GM23338 (cell line): ENCODE data around the gene BCAS1. TPM values are rescaled to one million over a fixed set of nuclear protein-coding genes. Genes with fewer than 3 reads are reported as not detected.

Source experiments
- ATAC-seq: fragments of 200-7000 bp; cut with Tn5 transposase; 3 replicates; pipeline ENCODE4 v1.9.1; 2020
- DNase-seq: peaks from one replicate; pipeline ENCODE4 v3.0.0-alpha.2; 2015; ENCODE audit warnings: low spot score
- H2AFZ ChIP-seq: fragments of 200-600 bp; sonication (generic); 2 replicates; pipeline ENCODE4 v1.8.0; 2016; ENCODE audit warnings: antibody characterized with exemption, mild to moderate bottlenecking, moderate library complexity
- H3F3A ChIP-seq: fragments of 200-600 bp; sonication (generic); replicated peaks from 2 replicates; pipeline ENCODE4 v1.8.0; 2017; ENCODE audit warnings: antibody characterized with exemption, mixed run types, low read depth
- H3K27ac ChIP-seq: fragments of 200-600 bp; sonication (generic); 2 replicates; pipeline ENCODE4 v1.6.1; 2016; ENCODE audit warnings: low read depth
- H3K27me3 ChIP-seq: fragments of 200-600 bp; sonication (generic); 2 replicates; pipeline ENCODE4 v1.8.0; 2016; ENCODE audit warnings: mild to moderate bottlenecking, mixed run types, moderate library complexity; ENCODE audit not compliant: insufficient read depth
- H3K36me3 ChIP-seq: fragments of 200-600 bp; sonication (generic); 2 replicates; pipeline ENCODE4 v1.8.0; 2016; ENCODE audit warnings: mild to moderate bottlenecking; ENCODE audit not compliant: insufficient read depth
- H3K4me1 ChIP-seq: fragments of 200-600 bp; sonication (generic); 2 replicates; pipeline ENCODE4 v1.8.0; 2016; ENCODE audit warnings: mild to moderate bottlenecking, moderate library complexity; ENCODE audit not compliant: insufficient read depth
- H3K4me2 ChIP-seq: fragments of 200-600 bp; sonication (generic); 2 replicates; pipeline ENCODE4 v1.7.1; 2017; ENCODE audit warnings: mixed run types
- H3K4me3 ChIP-seq: fragments of 200-600 bp; sonication (generic); 2 replicates; pipeline ENCODE4 v1.6.1; 2016; ENCODE audit warnings: mixed run types
- H3K79me2 ChIP-seq: fragments of 200-600 bp; sonication (generic); replicated peaks from 2 replicates; pipeline ENCODE4 v1.8.0; 2017; ENCODE audit warnings: mild to moderate bottlenecking; ENCODE audit not compliant: insufficient read depth
- H3K9me2 ChIP-seq: fragments of 200-600 bp; sonication (generic); 2 replicates; pipeline ENCODE4 v1.8.0; 2017; ENCODE audit not compliant: insufficient read depth
- H4K20me1 ChIP-seq: fragments of 200-600 bp; sonication (generic); replicated peaks from 2 replicates; pipeline ENCODE4 v1.8.0; 2017; ENCODE audit warnings: mild to moderate bottlenecking; ENCODE audit not compliant: insufficient read depth
- H3K27ac Mint-ChIP-seq: 2 replicates; pipeline ENCODE4 v1.8.0; 2020; ENCODE audit warnings: inconsistent platforms, mild to moderate bottlenecking, moderate library complexity, mixed read lengths
- H3K27me3 Mint-ChIP-seq: 3 replicates; pipeline ENCODE4 v1.8.0; 2022; ENCODE audit warnings: low read depth, mild to moderate bottlenecking, moderate library complexity, mixed read lengths, inconsistent platforms; ENCODE audit not compliant: insufficient read depth, poor library complexity
- H3K36me3 Mint-ChIP-seq: 3 replicates; pipeline ENCODE4 v1.8.0; 2021; ENCODE audit warnings: low read depth, mild to moderate bottlenecking, inconsistent platforms, moderate library complexity, mixed read lengths
- H3K4me1 Mint-ChIP-seq: 3 replicates; pipeline ENCODE4 v1.8.0; 2020; ENCODE audit warnings: mild to moderate bottlenecking, inconsistent platforms, mixed read lengths
- H3K4me3 Mint-ChIP-seq: 3 replicates; pipeline ENCODE4 v1.8.0; 2021; ENCODE audit warnings: moderate library complexity, mild to moderate bottlenecking, inconsistent platforms, mixed read lengths
- H3K9me3 Mint-ChIP-seq: 3 replicates; pipeline ENCODE4 v1.8.0; 2020; ENCODE audit warnings: moderate library complexity, mild to moderate bottlenecking, inconsistent platforms, mixed read lengths
- POLR2AphosphoS5 ChIP-seq: IDR thresholded peaks from 2 replicates; pipeline ENCODE4 v1.6.1; 2016; ENCODE audit warnings: antibody characterized with exemption, low read depth
- ZNF114 ChIP-seq: fragments of 250-450 bp; sonication (Bioruptor Pico); IDR thresholded peaks from 2 replicates; pipeline ENCODE4 v1.5.0; 2020; ENCODE audit warnings: mild to moderate bottlenecking, moderate library complexity
- polyA plus RNA-seq: library from polyadenylated mRNA; unstranded; fragments of >200 nt; fragmentation: Nextera tagmentation; extraction: Ambion mirVana; gene quantifications from 2 replicates; pipeline ENCODE4 v1.2.1, GENCODE V29; 2016
- total RNA-seq: library from RNA; depleted of rRNA; stranded (reverse); fragments of >200 nt; shearing (Covaris generic); gene quantifications from 2 replicates; pipeline ENCODE4 v1.2.3, GENCODE V29; 2014
- TF ChIP-seq, protein P1 (sequence below): fragments of 250-450 bp; sonication (Bioruptor Pico); IDR thresholded peaks from 2 replicates; pipeline ENCODE4 v1.5.0; 2020; ENCODE audit warnings: mild to moderate bottlenecking, moderate library complexity

BCAS1 gene
- total and polyA plus RNA-seq, 2 experiments from 2014 or later = 0.17 to 0.19 TPM

DNA sequence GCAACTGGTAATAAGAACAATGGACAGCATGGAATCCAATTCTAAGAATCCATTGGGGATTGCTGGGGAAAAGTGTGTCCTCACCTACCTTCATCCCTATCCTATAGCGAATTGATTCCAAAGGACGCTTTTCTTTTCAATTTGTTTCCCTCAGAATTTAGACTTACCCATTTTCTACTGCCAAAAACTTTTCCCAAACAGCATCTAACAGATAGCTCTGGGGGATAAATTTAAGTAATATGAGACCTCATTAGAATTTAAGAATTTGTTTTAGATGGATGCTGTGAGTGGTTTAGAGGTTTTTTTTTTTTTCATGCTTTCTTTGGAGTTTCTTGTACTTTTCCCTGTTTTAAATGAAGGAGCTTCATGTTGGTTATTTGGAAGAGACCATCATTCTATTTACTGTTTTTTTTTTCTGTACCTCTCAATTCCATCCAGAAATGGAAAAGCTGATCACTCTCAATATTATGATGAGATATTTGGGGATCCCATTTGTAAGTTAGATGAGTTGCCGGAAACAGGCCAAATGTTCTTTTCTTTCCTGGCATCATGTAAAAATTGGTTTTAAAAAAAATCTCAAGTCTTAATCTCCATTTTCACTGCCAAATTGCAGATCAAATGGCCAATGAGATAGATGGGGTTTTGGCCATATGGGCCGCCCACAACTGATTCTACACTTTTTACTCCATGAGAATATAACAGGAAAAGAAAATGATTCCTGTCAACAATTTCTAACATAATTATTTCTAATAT, 105.7 kb downstream of the BCAS1 start (continued):
- TF ChIP-seq, protein P1, sequence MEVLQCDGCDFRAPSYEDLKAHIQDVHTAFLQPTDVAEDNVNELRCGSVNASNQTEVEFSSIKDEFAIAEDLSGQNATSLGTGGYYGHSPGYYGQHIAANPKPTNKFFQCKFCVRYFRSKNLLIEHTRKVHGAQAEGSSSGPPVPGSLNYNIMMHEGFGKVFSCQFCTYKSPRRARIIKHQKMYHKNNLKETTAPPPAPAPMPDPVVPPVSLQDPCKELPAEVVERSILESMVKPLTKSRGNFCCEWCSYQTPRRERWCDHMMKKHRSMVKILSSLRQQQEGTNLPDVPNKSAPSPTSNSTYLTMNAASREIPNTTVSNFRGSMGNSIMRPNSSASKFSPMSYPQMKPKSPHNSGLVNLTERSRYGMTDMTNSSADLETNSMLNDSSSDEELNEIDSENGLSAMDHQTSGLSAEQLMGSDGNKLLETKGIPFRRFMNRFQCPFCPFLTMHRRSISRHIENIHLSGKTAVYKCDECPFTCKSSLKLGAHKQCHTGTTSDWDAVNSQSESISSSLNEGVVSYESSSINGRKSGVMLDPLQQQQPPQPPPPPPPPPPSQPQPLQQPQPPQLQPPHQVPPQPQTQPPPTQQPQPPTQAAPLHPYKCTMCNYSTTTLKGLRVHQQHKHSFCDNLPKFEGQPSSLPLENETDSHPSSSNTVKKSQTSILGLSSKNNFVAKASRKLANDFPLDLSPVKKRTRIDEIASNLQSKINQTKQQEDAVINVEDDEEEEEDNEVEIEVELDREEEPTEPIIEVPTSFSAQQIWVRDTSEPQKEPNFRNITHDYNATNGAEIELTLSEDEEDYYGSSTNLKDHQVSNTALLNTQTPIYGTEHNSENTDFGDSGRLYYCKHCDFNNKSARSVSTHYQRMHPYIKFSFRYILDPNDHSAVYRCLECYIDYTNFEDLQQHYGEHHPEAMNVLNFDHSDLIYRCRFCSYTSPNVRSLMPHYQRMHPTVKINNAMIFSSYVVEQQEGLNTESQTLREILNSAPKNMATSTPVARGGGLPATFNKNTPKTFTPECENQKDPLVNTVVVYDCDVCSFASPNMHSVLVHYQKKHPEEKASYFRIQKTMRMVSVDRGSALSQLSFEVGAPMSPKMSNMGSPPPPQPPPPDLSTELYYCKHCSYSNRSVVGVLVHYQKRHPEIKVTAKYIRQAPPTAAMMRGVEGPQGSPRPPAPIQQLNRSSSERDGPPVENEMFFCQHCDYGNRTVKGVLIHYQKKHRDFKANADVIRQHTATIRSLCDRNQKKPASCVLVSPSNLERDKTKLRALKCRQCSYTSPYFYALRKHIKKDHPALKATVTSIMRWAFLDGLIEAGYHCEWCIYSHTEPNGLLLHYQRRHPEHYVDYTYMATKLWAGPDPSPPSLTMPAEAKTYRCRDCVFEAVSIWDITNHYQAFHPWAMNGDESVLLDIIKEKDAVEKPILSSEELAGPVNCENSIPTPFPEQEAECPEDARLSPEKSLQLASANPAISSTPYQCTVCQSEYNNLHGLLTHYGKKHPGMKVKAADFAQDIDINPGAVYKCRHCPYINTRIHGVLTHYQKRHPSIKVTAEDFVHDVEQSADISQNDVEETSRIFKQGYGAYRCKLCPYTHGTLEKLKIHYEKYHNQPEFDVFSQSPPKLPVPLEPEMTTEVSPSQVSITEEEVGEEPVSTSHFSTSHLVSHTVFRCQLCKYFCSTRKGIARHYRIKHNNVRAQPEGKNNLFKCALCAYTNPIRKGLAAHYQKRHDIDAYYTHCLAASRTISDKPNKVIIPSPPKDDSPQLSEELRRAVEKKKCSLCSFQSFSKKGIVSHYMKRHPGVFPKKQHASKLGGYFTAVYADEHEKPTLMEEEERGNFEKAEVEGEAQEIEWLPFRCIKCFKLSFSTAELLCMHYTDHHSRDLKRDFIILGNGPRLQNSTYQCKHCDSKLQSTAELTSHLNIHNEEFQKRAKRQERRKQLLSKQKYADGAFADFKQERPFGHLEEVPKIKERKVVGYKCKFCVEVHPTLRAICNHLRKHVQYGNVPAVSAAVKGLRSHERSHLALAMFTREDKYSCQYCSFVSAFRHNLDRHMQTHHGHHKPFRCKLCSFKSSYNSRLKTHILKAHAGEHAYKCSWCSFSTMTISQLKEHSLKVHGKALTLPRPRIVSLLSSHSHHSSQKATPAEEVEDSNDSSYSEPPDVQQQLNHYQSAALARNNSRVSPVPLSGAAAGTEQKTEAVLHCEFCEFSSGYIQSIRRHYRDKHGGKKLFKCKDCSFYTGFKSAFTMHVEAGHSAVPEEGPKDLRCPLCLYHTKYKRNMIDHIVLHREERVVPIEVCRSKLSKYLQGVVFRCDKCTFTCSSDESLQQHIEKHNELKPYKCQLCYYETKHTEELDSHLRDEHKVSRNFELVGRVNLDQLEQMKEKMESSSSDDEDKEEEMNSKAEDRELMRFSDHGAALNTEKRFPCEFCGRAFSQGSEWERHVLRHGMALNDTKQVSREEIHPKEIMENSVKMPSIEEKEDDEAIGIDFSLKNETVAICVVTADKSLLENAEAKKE (CRISPR knock-in tag) = no peak

DNA sequence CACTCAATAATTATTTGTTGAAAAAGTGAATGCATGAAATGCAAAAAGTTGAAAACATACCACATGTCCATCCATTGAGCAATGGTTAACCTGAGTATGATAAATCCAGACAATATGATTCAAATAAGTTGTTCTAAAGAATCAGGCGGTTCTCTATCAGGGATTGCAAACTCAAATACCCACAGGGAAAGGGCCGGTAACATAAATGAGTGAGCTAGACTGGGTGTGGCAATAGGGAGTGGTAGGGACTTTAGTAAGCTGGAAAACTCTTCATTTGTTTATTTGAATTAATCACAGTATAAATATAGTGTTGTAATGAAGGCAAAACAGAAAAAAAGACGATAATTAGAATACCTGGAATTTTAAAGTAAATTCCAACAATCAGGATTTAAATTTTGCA, 106.3 kb downstream of the BCAS1 start:
- Histone ChIP-seq H3K27ac (no peak overlapping the region), H2AFZ (no peak overlapping the region), H3K79me2 (no peaks in the 10 kb centered on the region), H3K4me1 (no peaks in the 10 kb centered on the region), H3K4me2 (no peak overlapping the region), H3K9me2 (no peaks in the 10 kb centered on the region), H4K20me1 (no peaks in the 10 kb centered on the region), H3F3A (no peaks in the 10 kb centered on the region), H3K27me3 (no peaks in the 10 kb centered on the region), H3K4me3 (no peak overlapping the region), H3K36me3 (no peaks in the 10 kb centered on the region)
- TF ChIP-seq ZNF114 (CRISPR knock-in tag) (no peak), POLR2AphosphoS5 (no peak)
- TF ChIP-seq, protein P1 (CRISPR knock-in tag) = no peak
- H3K9me3 Mint-ChIP-seq = no peaks in the 10 kb centered on the region
- no peaks in the 10 kb centered on the region for H3K36me3 Mint-ChIP-seq
- H3K27ac Mint-ChIP-seq = no peak overlapping the region
- ATAC-seq (no peak), DNase-seq (no peak)
- H3K27me3 Mint-ChIP-seq = no peaks in the 10 kb centered on the region
- peaks cover 16% of the 10 kb centered on the region for H3K4me1 Mint-ChIP-seq
- H3K4me3 Mint-ChIP-seq = no peak overlapping the region
